K562 (cell line): Measurements from ENCODE around the gene NPAS2. TPM values are rescaled to one million over a fixed set of nuclear protein-coding genes. Genes with fewer than 3 reads are reported as not detected.

ENCODE experiments used
- BRF1 ChIP-seq: IDR thresholded peaks from 3 replicates; pipeline ENCODE4 v1.6.1; 2011; ENCODE audit warnings: borderline replicate concordance, mild to moderate bottlenecking; ENCODE audit not compliant: insufficient read length; ENCODE audit errors: extremely low read depth
- HNRNPL ChIP-seq: fragments of 200-400 bp; formaldehyde crosslinking; IDR thresholded peaks from 2 replicates; pipeline ENCODE4 v1.6.1; 2017; ENCODE audit warnings: low read depth, mild to moderate bottlenecking, low read length
- MIER1 ChIP-seq: fragments of 450-650 bp; IDR thresholded peaks from 2 replicates; pipeline ENCODE4 v1.6.1; 2016; ENCODE audit warnings: antibody characterized with exemption, mild to moderate bottlenecking, low read depth
- PCBP1 ChIP-seq: fragments of 200-400 bp; formaldehyde crosslinking; IDR thresholded peaks from 2 replicates; pipeline ENCODE4 v1.6.1; 2018; ENCODE audit warnings: mild to moderate bottlenecking, low read depth, low read length; ENCODE audit not compliant: poor library complexity, severe bottlenecking
- PML ChIP-seq: IDR thresholded peaks from 2 replicates; pipeline ENCODE4 v1.6.1; 2012; ENCODE audit warnings: low read length, inconsistent platforms
- RBM15 ChIP-seq: fragments of 200-400 bp; formaldehyde crosslinking; IDR thresholded peaks from 2 replicates; pipeline ENCODE4 v1.6.1; 2018; ENCODE audit warnings: mild to moderate bottlenecking, low read length, moderate library complexity; ENCODE audit not compliant: insufficient read depth
- TFAM ChIP-seq: fragments of 250-450 bp; sonication (Bioruptor Pico); conservative IDR thresholded peaks from 2 replicates; pipeline ENCODE4 v1.5.0; 2021; ENCODE audit warnings: mild to moderate bottlenecking, moderate library complexity
- WHSC1 ChIP-seq: IDR thresholded peaks from one replicate; pipeline ENCODE4 v1.6.1; 2012; ENCODE audit warnings: low read length, control low read depth, inconsistent platforms
- YBX1 ChIP-seq: fragments of 450-650 bp; IDR thresholded peaks from 2 replicates; pipeline ENCODE4 v1.7.1; 2016; ENCODE audit warnings: mild to moderate bottlenecking
- ZFP30 ChIP-seq: fragments of 250-450 bp; sonication (Bioruptor Pico); IDR thresholded peaks from 2 replicates; pipeline ENCODE4 v1.8.0; 2022; ENCODE audit warnings: moderate library complexity, mild to moderate bottlenecking, inconsistent platforms, borderline replicate concordance
- ZNF354B ChIP-seq: fragments of 250-450 bp; sonication (Bioruptor Pico); IDR thresholded peaks from 2 replicates; pipeline ENCODE4 v1.4.0; 2020
- ZNF444 ChIP-seq: fragments of 250-450 bp; sonication (Bioruptor Pico); IDR thresholded peaks from 2 replicates; pipeline ENCODE4 v1.4.0; 2020; ENCODE audit warnings: mild to moderate bottlenecking, moderate library complexity
- ZNF668 ChIP-seq: fragments of 250-450 bp; sonication (Bioruptor Pico); IDR thresholded peaks from 2 replicates; pipeline ENCODE4 v1.8.0; 2022; ENCODE audit warnings: mild to moderate bottlenecking, inconsistent platforms
- polyA plus RNA-seq, 8 experiments: library from polyadenylated mRNA; depleted of rRNA in 4 of 8; stranded (reverse) in 5 of 8; unstranded in 3 of 8; fragments of >200 nt; fragmentation: Nextera tagmentation in 2 of 8; fragmentation: Illumina TruSeq in 1 of 8; extraction: Ambion mirVana in 2 of 8; extraction: Trizol in 1 of 8; gene quantifications; 2 replicates each; pipeline versions ENCODE4 v1.2.1 to v1.2.3, GENCODE V29; 2011 to 2014; ENCODE audit warnings: inconsistent platforms in 1 of 8, missing spikeins in 1 of 8
- total RNA-seq, 7 experiments: library from RNA; depleted of rRNA in 6 of 7; stranded (reverse); fragments of >200 nt in 6 of 7; fragmentation: Illumina TruSeq in 2 of 7; extraction: Trizol in 2 of 7; gene quantifications; 2 replicates each; pipeline versions ENCODE4 v1.2.1 to v1.2.3, GENCODE V29; 2011 to 2021; ENCODE audit warnings: low replicate concordance in 1 of 7
- TF ChIP-seq, protein P1 (sequence below): IDR thresholded peaks from 2 replicates; pipeline ENCODE4 v1.6.1; 2011; ENCODE audit warnings: borderline replicate concordance, low read depth, mild to moderate bottlenecking, moderate library complexity, low read length; ENCODE audit not compliant: insufficient read depth, poor library complexity, severe bottlenecking
- TF ChIP-seq, protein P2 (sequence below): sonication (generic); formaldehyde crosslinking; IDR thresholded peaks from 2 replicates; pipeline ENCODE4 v1.8.1; 2023; ENCODE audit warnings: mild to moderate bottlenecking, missing genetic modification reagents
- TF ChIP-seq, protein P3 (sequence below): fragments of 450-650 bp; formaldehyde crosslinking; IDR thresholded peaks from 2 replicates; pipeline ENCODE4 v1.4.0; 2022; ENCODE audit warnings: mild to moderate bottlenecking, moderate library complexity
- TF ChIP-seq, protein P4 (sequence below): fragments of 250-450 bp; sonication (Bioruptor Pico); IDR thresholded peaks from 2 replicates; pipeline ENCODE4 v1.8.0; 2022; ENCODE audit warnings: inconsistent platforms
- TF ChIP-seq, protein P5 (sequence below): IDR thresholded peaks from 3 replicates; pipeline ENCODE4 v1.6.1; 2011; ENCODE audit warnings: borderline replicate concordance, mild to moderate bottlenecking, moderate library complexity; ENCODE audit not compliant: insufficient read length; ENCODE audit errors: extremely low read depth

Gene NPAS2
- total and polyA plus RNA-seq, 9 of the 15 experiments (the other 6 are each of a cell fraction or from before 2014, with no cell fraction given): 0.06 to 0.29 (median 0.07) TPM; not detected in 5

DNA sequence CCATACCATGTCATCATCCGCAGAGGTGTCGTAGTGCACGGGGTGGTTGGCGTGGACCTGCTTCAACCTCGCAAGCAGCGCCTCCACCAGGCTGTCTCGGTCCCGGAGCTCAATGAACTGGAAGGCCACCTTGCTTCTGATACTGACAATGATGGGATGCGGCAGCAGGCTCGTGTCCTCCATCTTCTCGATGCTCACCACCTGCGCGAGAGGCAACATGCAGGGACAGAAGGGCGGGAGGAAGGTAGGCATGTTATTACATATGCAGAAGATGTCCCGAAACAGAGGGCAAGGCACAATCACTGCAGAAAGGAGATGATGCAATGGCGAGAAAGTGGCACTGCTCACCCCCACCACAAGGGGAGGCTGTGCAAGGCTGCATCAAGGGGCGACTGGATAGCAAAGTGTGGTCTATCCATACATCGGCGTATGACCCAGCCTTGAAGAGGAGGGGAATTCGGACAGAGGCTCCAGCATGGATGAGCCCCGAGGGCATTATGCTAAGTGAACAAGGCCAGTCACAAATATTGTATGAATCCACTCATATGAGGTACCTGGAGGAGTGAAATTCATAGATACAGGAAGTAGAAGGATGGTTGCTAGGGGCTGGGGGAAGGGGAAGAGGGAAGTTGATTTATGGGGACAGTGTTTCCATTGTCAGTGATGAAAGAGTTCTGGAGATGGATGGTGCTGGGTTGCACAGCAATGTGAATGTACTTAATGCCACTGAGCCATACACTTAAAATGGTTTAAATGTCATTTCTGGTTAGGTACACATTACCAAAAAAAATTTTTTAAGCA, 218.7 kb downstream of the NPAS2 start (continued):
- TF ChIP-seq, protein P1, sequence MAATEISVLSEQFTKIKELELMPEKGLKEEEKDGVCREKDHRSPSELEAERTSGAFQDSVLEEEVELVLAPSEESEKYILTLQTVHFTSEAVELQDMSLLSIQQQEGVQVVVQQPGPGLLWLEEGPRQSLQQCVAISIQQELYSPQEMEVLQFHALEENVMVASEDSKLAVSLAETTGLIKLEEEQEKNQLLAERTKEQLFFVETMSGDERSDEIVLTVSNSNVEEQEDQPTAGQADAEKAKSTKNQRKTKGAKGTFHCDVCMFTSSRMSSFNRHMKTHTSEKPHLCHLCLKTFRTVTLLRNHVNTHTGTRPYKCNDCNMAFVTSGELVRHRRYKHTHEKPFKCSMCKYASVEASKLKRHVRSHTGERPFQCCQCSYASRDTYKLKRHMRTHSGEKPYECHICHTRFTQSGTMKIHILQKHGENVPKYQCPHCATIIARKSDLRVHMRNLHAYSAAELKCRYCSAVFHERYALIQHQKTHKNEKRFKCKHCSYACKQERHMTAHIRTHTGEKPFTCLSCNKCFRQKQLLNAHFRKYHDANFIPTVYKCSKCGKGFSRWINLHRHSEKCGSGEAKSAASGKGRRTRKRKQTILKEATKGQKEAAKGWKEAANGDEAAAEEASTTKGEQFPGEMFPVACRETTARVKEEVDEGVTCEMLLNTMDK: peak; percentile 15
- TF ChIP-seq, protein P2, sequence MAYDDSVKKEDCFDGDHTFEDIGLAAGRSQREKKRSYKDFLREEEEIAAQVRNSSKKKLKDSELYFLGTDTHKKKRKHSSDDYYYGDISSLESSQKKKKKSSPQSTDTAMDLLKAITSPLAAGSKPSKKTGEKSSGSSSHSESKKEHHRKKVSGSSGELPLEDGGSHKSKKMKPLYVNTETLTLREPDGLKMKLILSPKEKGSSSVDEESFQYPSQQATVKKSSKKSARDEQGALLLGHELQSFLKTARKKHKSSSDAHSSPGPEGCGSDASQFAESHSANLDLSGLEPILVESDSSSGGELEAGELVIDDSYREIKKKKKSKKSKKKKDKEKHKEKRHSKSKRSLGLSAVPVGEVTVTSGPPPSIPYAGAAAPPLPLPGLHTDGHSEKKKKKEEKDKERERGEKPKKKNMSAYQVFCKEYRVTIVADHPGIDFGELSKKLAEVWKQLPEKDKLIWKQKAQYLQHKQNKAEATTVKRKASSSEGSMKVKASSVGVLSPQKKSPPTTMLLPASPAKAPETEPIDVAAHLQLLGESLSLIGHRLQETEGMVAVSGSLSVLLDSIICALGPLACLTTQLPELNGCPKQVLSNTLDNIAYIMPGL: no peak
- TF ChIP-seq WHSC1 (no peak), RBM15 (no peak), YBX1 (no peak), HNRNPL (no peak), TFAM (CRISPR knock-in tag) (no peak), ZFP30 (no peak), ZNF354B (CRISPR knock-in tag) (no peak), PCBP1 (no peak), BRF1 (no peak), ZNF444 (CRISPR knock-in tag) (no peak), PML (no peak), ZNF668 (CRISPR knock-in tag) (peak; percentile 57), MIER1 (no peak)
- TF ChIP-seq, protein P3, sequence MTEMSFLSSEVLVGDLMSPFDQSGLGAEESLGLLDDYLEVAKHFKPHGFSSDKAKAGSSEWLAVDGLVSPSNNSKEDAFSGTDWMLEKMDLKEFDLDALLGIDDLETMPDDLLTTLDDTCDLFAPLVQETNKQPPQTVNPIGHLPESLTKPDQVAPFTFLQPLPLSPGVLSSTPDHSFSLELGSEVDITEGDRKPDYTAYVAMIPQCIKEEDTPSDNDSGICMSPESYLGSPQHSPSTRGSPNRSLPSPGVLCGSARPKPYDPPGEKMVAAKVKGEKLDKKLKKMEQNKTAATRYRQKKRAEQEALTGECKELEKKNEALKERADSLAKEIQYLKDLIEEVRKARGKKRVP (CRISPR knock-in tag): peak; percentile 98
- TF ChIP-seq, protein P4, sequence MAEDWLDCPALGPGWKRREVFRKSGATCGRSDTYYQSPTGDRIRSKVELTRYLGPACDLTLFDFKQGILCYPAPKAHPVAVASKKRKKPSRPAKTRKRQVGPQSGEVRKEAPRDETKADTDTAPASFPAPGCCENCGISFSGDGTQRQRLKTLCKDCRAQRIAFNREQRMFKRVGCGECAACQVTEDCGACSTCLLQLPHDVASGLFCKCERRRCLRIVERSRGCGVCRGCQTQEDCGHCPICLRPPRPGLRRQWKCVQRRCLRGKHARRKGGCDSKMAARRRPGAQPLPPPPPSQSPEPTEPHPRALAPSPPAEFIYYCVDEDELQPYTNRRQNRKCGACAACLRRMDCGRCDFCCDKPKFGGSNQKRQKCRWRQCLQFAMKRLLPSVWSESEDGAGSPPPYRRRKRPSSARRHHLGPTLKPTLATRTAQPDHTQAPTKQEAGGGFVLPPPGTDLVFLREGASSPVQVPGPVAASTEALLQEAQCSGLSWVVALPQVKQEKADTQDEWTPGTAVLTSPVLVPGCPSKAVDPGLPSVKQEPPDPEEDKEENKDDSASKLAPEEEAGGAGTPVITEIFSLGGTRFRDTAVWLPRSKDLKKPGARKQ (CRISPR knock-in tag): peak; percentile 84
- TF ChIP-seq, protein P5, sequence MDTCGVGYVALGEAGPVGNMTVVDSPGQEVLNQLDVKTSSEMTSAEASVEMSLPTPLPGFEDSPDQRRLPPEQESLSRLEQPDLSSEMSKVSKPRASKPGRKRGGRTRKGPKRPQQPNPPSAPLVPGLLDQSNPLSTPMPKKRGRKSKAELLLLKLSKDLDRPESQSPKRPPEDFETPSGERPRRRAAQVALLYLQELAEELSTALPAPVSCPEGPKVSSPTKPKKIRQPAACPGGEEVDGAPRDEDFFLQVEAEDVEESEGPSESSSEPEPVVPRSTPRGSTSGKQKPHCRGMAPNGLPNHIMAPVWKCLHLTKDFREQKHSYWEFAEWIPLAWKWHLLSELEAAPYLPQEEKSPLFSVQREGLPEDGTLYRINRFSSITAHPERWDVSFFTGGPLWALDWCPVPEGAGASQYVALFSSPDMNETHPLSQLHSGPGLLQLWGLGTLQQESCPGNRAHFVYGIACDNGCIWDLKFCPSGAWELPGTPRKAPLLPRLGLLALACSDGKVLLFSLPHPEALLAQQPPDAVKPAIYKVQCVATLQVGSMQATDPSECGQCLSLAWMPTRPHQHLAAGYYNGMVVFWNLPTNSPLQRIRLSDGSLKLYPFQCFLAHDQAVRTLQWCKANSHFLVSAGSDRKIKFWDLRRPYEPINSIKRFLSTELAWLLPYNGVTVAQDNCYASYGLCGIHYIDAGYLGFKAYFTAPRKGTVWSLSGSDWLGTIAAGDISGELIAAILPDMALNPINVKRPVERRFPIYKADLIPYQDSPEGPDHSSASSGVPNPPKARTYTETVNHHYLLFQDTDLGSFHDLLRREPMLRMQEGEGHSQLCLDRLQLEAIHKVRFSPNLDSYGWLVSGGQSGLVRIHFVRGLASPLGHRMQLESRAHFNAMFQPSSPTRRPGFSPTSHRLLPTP: no peak
